A549 (cell line): ENCODE data around the gene TMEM164.

ENCODE experiments used
- CTCF ChIP-seq: fragments of >200 bp; sonication (Bioruptor Twin); formaldehyde crosslinking; IDR thresholded peaks from 3 replicates; pipeline ENCODE4 v1.5.1; 2016
- EP300 ChIP-seq, 2 experiments: fragments of >200 bp; sonication (Bioruptor Twin); formaldehyde crosslinking; IDR thresholded peaks; 2 replicates in 1 of 2; 3 replicates in 1 of 2; pipeline ENCODE4 v1.6.1; 2016 to 2017
- KDM1A ChIP-seq: fragments of 200-600 bp; sonication (generic); IDR thresholded peaks from 2 replicates; pipeline ENCODE4 v1.6.1; 2016; ENCODE audit warnings: low read depth, mild to moderate bottlenecking
- POLR2A ChIP-seq: IDR thresholded peaks from 2 replicates; pipeline ENCODE4 v1.6.1; 2012; ENCODE audit warnings: mild to moderate bottlenecking, low read length
- POLR2AphosphoS2 ChIP-seq: conservative IDR thresholded peaks from 2 replicates; pipeline ENCODE4 v1.6.1; 2012; ENCODE audit warnings: low read length, improper control_type of control experiment, inconsistent platforms
- USF2 ChIP-seq: fragments of 450-650 bp; IDR thresholded peaks from 2 replicates; pipeline ENCODE4 v1.6.1; 2014; ENCODE audit warnings: antibody characterized with exemption
- TF ChIP-seq, protein P1 (sequence below): fragments of 200-600 bp; sonication (generic); IDR thresholded peaks from 2 replicates; pipeline ENCODE4 v1.6.1; 2016; ENCODE audit warnings: antibody characterized with exemption, mild to moderate bottlenecking, moderate library complexity
- TF ChIP-seq, protein P2 (sequence below): fragments of 250-450 bp; sonication (Bioruptor Pico); IDR thresholded peaks from 2 replicates; pipeline ENCODE4 v1.5.0; 2021; ENCODE audit warnings: mild to moderate bottlenecking, moderate library complexity, borderline replicate concordance

GRCh38 chrX:110052303-110052702 lies 49.4 kb downstream of the TMEM164 start:
- TF ChIP-seq CTCF (no peak), POLR2AphosphoS2 (no peak), EP300 (IDR thresholded peaks at IDR 0.05) (no peak), KDM1A (no peak), POLR2A (no peak), USF2 (no peak)
- TF ChIP-seq, protein P1, sequence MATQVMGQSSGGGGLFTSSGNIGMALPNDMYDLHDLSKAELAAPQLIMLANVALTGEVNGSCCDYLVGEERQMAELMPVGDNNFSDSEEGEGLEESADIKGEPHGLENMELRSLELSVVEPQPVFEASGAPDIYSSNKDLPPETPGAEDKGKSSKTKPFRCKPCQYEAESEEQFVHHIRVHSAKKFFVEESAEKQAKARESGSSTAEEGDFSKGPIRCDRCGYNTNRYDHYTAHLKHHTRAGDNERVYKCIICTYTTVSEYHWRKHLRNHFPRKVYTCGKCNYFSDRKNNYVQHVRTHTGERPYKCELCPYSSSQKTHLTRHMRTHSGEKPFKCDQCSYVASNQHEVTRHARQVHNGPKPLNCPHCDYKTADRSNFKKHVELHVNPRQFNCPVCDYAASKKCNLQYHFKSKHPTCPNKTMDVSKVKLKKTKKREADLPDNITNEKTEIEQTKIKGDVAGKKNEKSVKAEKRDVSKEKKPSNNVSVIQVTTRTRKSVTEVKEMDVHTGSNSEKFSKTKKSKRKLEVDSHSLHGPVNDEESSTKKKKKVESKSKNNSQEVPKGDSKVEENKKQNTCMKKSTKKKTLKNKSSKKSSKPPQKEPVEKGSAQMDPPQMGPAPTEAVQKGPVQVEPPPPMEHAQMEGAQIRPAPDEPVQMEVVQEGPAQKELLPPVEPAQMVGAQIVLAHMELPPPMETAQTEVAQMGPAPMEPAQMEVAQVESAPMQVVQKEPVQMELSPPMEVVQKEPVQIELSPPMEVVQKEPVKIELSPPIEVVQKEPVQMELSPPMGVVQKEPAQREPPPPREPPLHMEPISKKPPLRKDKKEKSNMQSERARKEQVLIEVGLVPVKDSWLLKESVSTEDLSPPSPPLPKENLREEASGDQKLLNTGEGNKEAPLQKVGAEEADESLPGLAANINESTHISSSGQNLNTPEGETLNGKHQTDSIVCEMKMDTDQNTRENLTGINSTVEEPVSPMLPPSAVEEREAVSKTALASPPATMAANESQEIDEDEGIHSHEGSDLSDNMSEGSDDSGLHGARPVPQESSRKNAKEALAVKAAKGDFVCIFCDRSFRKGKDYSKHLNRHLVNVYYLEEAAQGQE = no peak
- TF ChIP-seq, protein P2, sequence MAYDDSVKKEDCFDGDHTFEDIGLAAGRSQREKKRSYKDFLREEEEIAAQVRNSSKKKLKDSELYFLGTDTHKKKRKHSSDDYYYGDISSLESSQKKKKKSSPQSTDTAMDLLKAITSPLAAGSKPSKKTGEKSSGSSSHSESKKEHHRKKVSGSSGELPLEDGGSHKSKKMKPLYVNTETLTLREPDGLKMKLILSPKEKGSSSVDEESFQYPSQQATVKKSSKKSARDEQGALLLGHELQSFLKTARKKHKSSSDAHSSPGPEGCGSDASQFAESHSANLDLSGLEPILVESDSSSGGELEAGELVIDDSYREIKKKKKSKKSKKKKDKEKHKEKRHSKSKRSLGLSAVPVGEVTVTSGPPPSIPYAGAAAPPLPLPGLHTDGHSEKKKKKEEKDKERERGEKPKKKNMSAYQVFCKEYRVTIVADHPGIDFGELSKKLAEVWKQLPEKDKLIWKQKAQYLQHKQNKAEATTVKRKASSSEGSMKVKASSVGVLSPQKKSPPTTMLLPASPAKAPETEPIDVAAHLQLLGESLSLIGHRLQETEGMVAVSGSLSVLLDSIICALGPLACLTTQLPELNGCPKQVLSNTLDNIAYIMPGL = no peak
